GM08714 (cell line): ENCODE results near the gene KLHL2.
A peak's percentile ranks its signal among the peaks of the same experiment; 100 is the strongest.

Source experiments
- H3K4me3 ChIP-seq: fragments of 200-500 bp; sonication (Bioruptor generic); 2 replicates; pipeline ENCODE4 v1.5.1; 2014; ENCODE audit warnings: mild to moderate bottlenecking, low read length, inconsistent platforms
- ZNF274 ChIP-seq: IDR thresholded peaks from 2 replicates; pipeline ENCODE4 v1.6.1; 2012; ENCODE audit warnings: mild to moderate bottlenecking, low read depth, low read length

KLHL2 gene

DNA sequence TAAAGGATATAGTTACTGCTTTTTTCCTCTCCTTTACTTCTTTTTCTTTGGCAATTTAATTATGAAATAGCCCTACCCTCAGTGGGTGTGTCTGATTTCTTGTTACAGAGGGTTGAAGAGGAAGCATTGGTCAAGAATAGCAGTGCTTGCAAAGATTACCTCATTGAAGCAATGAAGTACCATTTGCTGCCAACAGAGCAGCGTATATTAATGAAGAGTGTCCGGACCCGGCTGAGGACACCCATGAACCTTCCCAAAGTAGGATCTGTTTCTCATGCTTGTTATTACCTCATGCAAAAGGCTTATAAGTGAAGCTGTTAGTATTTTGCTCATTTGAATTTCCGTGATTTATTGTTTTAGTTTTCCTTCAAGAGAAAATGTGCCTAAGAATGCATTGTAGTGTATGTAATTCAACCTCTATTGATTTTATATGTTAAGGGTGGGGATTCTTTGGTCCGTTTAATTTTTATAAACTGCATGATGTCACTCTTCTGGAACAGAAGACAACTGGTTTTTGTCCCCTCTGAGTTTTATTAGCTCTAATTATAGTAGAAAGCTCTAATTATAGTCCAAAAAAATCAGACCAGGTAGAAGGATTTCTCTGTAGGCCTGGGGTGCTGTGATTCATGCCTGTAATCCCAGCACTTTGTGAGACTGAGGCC, 92.2 kb downstream of the KLHL2 start:
- no peak overlapping the region for H3K4me3 ChIP-seq
- TF ChIP-seq ZNF274 = no peak

DNA sequence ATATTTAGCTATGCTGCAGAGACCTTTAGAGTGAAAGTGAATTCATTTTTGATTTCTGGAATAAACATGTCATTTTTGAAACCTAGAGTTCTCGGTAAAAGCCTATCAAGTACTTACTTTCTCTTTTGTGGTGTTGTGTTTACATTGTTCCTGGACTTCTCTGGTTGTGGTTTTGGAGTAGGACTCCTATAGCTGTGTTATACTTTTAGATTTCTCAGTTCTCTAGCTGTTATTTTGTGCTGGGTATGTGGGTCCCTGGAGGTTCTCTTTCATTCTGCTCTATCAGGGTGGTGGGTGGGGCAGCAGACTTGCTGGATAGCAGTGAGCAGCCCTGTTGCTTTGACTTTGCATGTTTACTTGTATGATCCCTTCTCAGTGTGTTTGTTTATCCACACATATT, 94.5 kb downstream of the KLHL2 start:
- no peak for TF ChIP-seq ZNF274
- H3K4me3 ChIP-seq = peak overlapping the region; percentile 43

DNA sequence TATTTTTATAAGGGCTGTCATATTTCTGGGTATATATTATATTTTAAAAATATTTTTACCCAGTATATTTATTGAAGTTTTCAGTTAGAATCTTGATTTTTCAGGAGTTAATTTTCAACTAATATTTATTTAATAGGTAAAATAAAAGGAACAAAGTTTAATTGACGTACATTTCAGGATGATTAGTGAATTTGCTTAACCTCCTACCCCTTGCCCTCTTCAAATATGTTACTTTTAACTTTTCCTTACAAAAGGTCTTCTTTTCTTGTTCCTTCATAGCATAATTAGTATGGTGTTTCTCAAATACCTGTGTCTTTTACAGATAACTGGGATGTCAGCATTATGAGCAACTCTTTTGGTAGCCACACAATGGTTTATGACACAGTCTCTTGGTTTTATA, 95.3 kb downstream of the KLHL2 start:
- no peak overlapping the region for H3K4me3 ChIP-seq
- TF ChIP-seq ZNF274 = no peak

DNA sequence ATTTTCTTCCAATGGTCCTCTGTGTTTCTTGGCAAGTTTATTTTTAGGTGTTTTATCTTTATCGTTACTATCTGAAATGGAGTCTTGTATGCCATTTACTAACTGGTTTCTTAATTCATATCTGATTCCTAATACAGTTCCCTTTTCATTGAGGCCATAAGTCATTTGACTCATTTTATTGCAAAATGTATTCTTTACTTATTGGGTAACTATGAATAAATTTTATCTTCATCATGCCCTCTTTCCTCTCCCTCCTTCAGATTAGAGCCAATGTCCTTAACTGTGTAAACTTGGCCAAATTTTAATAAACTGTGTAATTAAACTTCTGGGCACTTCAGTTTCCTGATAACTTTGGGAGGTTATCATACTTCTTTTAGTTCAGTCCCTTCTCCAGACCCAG, 100.8 kb downstream of the KLHL2 start:
- H3K4me3 ChIP-seq = no peak overlapping the region
- no peak for TF ChIP-seq ZNF274

DNA sequence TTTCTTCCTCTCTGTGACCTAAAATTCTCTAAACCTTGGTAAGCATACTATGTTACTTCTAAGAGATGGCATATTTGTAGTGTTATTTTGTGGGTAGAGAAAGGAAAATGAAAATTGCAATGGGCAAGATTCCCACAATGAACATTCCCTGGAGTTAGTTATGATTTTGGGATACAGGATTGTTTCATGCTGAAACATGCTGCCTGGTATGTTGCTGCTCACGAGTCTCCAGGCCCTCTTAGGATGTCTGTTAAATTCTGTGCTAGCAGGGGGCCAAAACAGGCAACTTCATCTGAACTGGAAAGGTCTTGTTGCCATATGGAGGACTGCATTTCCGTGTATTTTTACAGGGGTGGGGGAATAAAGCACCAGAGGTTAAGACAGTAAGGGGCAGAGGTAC, 101.2 kb downstream of the KLHL2 start:
- no peak for TF ChIP-seq ZNF274
- no peak overlapping the region for H3K4me3 ChIP-seq

DNA sequence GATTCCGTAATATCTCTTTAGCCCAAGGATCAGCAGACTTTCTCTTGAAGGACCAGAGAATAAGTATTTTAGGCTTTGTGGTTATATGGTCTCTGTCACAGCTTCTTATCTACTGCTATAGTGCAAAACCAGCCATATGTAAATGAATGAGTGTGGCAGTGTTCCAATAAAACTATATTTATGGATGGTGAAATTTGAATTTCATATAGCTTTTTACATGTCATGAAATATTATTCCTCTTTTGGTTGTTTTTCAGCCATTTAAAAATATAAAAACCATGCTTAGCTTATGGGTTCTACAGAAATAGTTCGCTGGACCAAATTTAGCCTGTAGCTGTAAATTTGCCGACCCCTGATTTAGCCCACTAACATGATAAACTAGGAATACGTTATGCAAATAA, 102.1 kb downstream of the KLHL2 start:
- TF ChIP-seq ZNF274 = no peak
- H3K4me3 ChIP-seq = no peak overlapping the region

DNA sequence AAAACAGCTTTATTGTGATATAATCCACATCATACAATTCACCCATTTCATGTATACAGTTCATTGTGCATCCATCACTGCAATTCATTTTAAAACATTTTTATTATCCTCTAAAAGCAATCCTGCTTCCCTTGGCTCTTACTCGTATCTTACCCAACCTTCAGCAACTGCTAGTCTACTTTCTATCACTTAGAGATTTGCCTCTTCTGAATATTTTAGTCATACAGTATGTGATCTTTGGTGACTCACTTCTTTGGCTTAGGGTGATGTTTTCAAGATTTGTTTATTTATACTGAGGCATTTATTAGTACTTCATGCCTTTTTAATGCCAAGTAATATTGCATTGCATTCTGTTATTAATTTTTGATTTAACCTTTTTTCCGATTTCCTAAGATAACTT, 105.1 kb downstream of the KLHL2 start:
- no peak overlapping the region for H3K4me3 ChIP-seq
- TF ChIP-seq ZNF274 = no peak

DNA sequence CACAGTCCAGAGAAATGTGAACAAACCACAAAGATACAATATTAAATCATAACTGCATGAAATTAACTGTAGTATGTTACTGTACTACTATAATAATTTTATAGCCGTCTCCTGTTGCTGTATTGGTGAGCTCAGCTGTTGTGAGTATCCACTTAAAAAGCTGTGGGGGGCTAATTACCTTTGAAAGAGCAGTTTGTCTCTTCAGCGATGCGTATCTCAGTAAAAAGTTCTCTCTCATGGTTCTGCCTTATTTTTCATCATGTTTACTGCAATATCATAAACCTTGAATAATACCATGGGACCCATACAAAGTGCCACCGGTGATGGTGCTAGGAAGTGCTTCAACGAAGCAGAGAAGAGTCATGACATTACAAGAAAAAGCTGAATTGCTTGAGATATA, 111.7 kb downstream of the KLHL2 start:
- TF ChIP-seq ZNF274 = no peak
- H3K4me3 ChIP-seq = no peak overlapping the region

DNA sequence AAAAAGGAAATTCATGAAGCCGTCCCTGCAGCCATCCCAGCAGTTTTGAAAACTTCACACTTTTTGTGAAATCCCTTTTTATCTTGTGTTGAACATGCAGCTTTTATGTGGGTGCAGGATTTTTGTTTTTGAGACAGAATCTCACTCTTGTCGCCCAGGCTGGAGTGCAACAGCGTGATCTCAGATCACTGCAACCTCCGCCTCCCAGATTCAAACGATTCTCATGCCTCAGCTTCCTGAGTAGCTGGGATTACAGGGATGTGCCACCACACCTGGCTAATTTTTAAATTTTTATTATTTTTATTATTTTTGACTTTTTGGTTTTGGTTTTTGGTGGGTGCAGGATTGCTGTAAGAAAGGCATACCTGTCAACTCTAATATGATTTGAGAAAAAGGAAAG, 112.1 kb downstream of the KLHL2 start:
- H3K4me3 ChIP-seq = no peak overlapping the region
- no peak for TF ChIP-seq ZNF274

DNA sequence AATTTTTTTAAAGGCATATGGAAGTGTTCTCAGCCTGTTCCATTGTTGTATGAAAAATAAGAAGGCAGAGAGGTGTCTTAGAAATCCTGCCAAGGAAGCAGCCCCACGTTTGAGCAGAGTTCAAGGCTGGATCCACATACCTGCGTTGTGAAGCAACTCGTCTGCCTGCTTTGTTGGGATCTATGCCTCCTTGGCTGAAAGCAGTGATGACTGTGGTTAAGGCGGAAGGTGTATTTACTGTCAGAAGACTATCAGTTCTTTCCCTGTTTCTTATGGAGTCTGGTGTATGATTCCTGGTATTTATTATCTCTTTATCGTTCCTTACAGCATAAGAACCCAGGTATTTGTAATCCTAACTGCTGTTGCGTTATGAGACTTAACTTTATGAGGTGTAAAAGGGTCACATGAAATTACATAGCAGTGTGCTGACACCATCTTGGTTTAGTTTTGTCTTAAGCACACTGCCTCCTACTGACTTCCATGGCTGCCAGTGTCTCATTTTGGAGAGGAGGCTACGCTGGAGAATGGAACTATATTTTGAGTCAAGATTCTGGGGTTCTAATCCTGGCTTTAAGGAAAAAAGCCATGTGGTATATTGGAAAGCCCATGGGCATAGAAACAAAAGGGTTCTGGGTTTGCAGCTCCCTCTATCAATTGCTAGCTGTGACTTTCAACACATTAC, 117.0 kb downstream of the KLHL2 start:
- no peak overlapping the region for H3K4me3 ChIP-seq
- no peak for TF ChIP-seq ZNF274

DNA sequence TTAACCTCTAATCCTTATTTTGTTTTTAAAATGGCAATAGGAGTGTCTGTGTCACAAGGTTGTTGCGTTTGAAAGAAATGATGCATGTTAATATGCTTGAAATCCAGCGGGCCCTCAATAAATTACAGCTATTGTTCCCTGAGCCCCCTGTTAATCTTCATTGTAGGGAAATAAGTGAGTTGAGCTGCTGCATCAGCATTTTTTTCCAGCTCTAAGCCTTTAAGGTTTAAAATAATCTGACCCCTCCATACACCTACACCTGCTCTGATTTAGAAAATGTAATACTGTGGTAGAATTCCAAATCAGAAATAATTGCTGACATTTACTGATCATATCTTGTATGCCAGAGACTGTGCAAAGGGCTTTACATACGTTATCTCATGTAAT, 117.5 kb downstream of the KLHL2 start:
- no peak for TF ChIP-seq ZNF274
- H3K4me3 ChIP-seq = no peak overlapping the region

DNA sequence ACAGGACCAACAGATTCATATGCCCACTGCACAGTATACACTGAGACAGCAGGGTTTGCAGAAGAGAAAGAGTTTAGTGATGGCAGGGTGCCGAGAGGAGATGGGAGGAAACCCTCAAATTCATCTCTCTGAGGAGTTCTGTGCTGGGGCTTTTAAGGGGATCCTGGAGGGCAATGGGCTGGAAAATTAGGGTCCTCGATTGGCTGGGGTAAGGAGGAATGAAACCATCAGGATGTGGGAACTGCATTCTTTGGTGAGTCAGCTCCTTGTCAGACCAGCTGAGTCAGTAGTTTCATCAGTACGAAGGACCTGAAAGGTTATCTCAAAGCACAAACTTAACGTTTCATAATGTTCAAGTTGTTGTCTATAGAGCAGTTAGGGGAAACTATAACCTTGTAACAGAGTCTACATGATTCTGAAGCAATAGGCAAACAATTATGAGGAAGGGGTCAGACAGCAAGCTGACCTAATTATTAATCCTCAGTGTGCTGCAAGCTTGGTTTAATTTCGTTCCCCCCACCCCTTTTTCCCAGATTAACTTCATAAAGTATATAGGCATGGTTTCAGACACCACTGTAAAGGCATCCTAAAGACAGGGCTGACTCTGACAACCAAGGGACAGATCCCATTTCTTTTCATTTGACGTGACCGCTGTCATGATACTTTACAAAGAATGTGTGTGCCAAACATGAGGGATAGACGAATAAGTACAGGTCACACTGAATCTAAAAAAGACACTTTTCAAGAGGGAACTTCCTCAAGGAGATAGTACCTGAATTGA, 118.6 kb downstream of the KLHL2 start:
- TF ChIP-seq ZNF274 = no peak
- no peak overlapping the region for H3K4me3 ChIP-seq

DNA sequence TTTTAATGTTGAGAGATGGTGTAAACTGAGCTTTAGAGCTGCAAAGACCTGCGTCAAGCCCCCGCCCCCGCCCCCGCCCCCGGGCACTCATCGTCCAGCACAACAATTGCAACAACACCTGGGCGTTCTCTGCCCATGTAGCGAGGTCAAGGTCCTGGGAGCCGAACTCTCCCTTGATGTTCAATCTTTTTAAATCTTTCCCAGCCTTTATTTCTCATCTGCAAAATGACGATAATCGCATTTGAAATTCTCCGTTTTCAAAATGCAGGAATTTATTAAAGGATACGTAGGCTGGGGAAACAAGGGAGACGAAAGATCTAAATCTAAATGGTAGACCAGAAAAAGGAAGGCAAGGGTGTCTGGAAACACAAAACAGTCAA, 119.5 kb downstream of the KLHL2 start:
- H3K4me3 ChIP-seq = peak overlapping the region; percentile 81
- no peak for TF ChIP-seq ZNF274

DNA sequence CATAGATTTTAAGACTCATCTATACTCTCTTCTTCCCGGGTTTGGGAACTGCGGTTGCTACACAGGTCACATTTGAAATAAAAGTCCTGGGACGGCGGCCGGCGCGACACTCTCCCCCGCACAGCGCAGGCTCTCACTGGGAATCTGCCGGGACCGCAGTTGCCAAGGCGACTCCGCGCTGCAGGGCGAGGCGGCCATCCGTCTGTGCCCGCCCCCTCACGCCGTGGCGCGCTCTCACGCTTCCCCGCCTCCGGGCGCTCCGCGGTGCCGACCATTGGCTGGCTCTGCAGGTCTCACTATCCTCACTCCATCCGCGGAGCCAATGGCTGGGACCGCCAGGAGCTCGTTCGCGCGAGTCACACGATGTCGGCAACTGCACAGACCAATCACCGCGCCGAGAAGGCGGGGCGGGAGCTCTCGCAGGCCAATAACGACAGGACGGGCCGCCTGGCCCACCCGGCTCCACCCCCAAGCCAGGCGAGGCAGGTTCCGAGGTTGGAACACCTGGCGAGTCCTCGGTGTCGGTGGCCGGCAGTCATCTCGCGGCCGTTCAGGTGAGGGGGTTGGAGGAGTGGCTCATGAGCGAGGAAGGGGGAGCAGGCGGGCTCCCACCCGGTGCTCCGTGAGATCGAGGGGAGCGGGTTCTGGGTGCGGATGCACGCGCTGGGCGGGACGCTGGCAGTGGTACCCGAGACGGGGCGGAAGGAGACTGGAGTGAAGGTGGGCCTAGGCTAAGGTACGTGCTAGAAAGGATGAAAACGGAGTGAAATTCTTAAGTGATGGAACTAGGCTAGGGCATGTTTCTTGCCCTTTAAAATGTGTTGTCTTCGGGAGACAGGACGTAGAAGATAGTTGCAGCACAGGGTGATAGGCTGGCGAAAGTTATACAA, 120.1 kb downstream of the KLHL2 start, which contains the start of gene MSMO1:
MSMO1 (plus strand) TSS at position 459 of the 890 bp plus-strand sequence. CDS start 5,702 bp downstream, outside the sequence.
- peak within 1 kb of the TSS; percentile 98 for H3K4me3 ChIP-seq
- no peak for TF ChIP-seq ZNF274
